HG02852 (cell line): Measurements from ENCODE around the gene ADRA1B.
"Not testable (repeated sequence)": the region's sequence is repeated elsewhere in the genome, so short reads cannot be mapped to it uniquely, and the experiment has no call there.

Source experiments
- ATAC-seq: cut with Tn5 transposase; IDR thresholded peaks from one replicate; pipeline ENCODE4 v1.9.1; 2021; ENCODE audit warnings: mild to moderate bottlenecking, moderate library complexity; ENCODE audit not compliant: unreplicated experiment

ADRA1B gene

DNA sequence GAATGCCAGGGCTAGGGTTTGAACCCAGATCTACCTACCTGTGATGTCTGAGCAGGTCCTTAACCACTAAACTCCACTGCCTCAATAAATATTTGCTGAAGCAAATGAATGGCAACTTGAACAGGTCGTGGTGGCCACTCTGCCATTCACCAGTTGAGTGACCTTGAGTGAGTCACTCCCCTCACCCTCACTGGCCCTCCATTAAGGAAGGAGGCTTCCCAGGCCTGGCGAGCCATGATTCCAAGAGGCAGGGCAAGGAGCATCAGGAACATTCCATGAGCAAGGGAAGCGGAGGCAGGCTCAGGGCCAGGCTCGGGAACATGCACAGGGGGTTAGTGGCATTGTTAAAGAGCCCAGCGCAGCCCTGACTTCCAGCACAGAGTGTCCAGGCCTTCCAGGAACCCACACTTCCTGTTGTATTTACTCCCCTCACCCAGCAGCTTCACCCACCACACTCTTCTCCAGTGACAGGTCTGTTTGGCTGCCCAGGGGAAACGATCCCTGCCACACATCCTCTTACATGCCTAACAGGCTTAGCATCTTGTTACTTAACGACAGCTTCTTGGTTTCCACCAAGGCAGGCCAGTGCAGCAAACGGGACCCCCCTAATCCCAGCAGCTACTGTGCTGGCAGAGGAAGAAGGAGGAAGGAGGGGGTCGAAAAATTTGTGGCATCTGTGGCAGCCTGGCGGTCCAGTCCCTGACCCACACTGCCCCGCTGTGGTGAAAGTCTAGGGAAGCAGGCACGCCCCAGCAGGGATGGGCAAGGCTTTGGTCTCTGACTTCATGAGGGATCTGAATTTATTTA lies 49.0 kb downstream of the ADRA1B start:
- ATAC-seq = no peak

DNA sequence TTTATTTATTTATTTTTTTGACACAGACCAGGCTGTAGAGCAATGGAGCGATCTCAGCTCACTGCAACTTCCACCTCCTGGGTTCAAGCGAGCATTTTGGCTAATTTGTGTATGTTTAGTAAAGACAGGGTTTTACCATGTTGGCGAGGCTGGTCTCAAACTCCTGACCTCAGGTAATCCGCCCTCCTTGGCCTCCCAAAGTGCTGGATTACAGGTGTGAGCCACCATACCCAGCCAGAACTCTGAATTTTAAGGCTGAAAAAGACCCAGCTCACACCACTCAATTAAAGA lies 49.5 kb downstream of the ADRA1B start:
- not testable (repeated sequence) for ATAC-seq

DNA sequence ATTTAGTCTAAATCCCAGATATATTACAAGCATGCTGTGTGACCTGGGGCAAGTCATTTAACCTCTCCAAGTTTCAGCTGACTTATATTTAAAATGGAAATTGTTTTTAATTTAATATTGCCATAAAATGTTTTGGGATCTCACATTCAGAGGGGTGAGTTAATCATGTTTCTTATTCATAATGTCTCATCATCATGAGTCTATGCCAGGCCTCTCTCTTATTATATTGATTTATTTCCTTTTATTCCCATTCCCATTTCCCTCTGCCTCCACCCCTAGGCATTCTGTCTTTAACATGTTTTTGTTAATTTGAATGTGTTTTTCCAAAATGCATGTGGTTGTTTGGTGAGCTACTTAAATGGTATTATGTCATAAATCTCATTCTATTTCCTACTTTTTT lies 53.7 kb downstream of the ADRA1B start:
- ATAC-seq = no peak

DNA sequence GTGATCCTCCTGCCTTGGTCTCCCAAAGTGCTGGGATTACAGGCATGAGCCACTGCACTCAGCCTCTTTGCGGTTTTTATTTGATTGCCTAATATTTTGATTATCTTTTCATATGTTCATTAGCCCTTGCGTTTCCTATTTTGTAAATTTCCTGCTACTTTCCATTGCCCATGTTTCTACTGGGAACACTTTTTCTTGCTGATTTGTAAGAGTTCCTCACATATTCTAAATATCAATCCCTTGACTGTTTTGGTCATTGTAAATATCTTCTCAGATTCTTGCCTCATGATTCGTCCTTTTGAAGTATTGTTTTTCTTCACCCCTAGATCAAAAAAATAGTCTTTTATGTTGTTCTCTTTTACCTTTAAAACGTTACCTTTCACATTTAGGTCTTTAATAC lies 54.8 kb downstream of the ADRA1B start:
- no peak for ATAC-seq

DNA sequence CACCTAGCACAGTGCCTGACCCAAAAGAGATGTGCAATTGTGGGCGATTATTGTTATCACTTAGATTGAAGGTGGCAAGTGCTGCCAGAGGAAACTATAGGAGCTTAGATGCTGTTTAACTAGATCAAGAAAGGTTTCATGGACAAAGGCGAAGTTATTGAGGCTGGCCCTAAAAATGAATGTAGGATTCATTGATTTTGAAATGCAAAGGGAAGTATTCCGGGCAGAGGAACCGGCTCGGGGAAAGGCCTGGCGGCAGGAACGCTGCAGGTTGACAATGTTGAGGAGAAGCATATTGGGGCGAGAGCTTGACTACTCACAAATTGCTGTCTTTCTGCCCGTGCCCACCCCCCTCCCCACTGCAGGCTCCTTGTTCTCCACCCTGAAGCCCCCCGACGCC lies 55.2 kb downstream of the ADRA1B start:
- ATAC-seq = no peak

DNA sequence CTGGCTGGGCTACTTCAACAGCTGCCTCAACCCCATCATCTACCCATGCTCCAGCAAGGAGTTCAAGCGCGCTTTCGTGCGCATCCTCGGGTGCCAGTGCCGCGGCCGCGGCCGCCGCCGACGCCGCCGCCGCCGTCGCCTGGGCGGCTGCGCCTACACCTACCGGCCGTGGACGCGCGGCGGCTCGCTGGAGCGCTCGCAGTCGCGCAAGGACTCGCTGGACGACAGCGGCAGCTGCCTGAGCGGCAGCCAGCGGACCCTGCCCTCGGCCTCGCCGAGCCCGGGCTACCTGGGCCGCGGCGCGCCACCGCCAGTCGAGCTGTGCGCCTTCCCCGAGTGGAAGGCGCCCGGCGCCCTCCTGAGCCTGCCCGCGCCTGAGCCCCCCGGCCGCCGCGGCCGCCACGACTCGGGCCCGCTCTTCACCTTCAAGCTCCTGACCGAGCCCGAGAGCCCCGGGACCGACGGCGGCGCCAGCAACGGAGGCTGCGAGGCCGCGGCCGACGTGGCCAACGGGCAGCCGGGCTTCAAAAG lies 55.7 kb downstream of the ADRA1B start:
- no peak for ATAC-seq

- no peak for ATAC-seq
Measured at GRCh38 chr5:159972538-159973362, 56.5 kb downstream of the ADRA1B start.

- no peak for ATAC-seq
Measured at GRCh38 chr5:159975462-159976019, 59.3 kb downstream of the ADRA1B start.

DNA sequence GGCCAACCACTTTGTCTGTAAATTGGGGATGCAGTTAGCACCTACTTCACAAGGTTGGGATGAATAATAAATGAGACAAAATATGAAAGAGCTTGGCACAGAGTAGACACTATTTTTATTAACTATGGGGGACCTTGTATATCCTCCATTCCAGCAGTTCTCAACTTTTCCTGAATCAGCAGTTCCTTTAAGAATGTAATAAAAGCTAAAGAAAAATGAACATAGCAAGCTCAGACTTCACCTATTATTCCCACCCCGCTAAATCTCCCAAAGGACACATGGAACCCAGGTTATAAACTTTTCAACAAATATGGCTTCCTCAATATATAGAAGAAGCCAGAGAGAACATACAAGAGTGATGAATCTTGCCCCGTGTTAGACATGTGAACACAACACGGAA lies 60.6 kb downstream of the ADRA1B start:
- ATAC-seq = no peak

DNA sequence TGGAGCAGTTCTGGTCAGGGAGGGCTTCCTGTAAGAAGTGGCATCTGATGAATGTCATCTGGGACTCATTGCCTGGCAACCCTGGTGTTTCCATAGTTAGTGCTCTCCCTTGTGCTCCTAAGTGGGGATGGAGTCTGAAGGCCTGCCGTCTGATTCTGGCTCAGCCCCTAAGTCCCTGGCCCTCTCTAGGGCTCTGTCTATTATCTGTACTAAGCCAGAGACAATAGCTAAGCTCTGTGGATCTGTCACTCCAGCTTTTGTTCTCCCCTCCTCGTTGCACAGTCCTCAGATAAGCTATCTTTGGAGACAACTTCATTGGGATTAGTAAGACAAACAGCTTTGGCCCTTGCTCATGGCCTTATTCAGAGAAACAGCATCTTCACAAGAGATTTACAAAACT lies 62.1 kb downstream of the ADRA1B start:
- ATAC-seq = no peak

DNA sequence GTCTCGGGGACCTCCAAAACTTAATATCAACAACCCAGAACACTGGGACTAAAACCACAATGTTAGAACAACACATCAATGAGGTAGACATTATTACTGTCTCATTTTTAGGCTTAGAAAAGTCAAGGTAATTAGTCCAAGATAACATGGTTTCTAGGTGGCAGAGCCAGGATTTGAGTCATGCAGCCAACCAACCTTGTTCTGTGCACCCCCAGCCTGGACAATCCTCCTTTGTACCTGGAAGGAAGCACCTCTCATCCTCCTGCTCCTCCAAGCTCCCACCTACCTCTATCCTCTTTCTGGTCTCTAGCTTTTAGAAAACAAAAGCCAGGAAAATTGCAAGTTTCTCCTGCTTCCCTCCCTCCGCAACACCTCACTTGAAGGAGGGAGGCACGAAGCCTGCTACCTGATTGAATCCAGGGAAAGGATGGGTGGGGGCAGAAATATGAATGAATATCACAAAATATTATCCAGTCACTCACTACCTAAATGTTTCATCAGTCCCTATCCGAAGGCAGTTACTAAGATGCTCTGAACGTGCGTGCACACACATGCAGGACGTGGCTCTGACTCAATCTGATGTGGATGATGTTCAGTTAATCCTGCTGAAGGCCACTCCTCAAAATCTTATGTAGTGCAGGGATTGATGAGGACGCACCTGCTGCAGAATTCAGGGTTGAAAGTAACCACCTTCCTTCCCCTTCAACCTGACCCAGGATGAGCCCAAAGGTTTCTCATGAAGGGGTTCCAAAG lies 66.3 kb downstream of the ADRA1B start:
- ATAC-seq = no peak

- ATAC-seq = peak; percentile 92
Measured at GRCh38 chr5:159987031-159987674, 70.9 kb downstream of the ADRA1B start.

DNA sequence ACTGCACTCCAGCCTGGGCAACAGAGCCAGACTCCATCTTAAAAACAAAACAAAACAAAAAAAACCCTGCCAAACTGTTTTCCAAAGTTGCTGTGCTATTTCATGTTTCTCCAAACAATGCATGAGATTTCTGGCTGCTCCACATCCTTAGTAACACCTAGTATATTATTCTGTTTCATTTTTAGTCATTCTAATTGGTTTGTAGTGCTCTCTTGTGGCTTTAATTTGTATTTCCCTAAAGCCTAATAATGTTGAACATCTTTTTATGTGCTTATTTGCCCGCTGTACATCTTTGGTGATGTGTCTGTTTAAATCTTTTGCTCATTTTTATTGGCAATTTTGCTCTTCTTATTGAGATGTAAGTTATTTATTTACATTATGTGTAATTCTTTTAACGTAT lies 74.2 kb downstream of the ADRA1B start:
- no peak for ATAC-seq

- ATAC-seq = no peak
Measured at GRCh38 chr5:159992566-159992965, 76.3 kb downstream of the ADRA1B start.

DNA sequence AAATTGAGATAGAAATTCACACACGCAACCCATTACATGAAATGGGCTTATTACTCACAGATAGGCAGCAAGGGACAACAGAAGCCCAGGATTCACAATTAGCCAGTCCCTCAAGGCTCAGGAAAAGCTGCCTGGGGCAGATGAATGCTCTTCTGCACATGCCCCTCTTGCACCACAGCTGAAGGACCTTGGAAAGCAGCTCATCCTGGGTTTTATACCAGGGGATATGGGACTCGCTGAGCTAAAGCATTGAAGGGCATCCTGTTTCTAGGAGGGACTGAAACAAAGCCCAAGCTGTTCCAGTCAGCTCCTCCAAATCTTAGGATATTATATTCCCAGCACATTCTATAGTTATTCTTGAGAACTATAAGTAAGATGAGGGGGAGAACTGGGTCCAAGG lies 76.9 kb downstream of the ADRA1B start:
- no peak for ATAC-seq

DNA sequence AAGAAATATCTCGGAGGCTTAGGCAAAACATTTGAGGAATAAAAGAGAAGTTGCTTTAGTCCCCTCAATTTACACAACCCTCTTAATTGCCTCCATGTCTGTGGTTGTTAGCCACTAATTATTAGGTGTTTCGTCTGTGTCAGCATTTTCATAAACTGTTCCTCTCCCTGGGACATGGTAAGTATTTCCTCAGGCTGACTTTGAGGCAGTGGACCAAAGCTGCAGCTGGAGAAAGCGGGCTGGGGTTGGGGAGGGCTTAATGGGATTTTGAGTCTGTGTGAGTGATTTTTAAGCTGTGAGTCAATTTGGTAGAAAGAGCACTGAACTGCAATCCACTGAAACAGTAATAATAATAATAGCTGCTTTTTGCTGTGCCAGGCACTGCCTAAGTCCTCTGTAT lies 79.6 kb downstream of the ADRA1B start:
- ATAC-seq = no peak

GRCh38 chr5:160001457-160001856 lies 85.2 kb downstream of the ADRA1B start:
- no peak for ATAC-seq

GRCh38 chr5:160007514-160007913 lies 91.2 kb downstream of the ADRA1B start:
- ATAC-seq = no peak

GRCh38 chr5:160008529-160008876 lies 92.2 kb downstream of the ADRA1B start:
- peak; percentile 3 for ATAC-seq

GRCh38 chr5:160008877-160009590 lies 92.8 kb downstream of the ADRA1B start, which contains the start of gene TTC1:
TSS of gene TTC1 (plus strand) at chr5:160009139. CDS start at chr5:160010529, 1,390 bp downstream.
- ATAC-seq = peak; percentile 100
